22Rv1 (cell line): ENCODE data around the gene NFKBIB.

ENCODE experiments used
- ZFX ChIP-seq: fragments of 450-650 bp; IDR thresholded peaks from 2 replicates; pipeline ENCODE4 v1.6.1; 2017; ENCODE audit warnings: antibody characterized with exemption, borderline replicate concordance
- TF ChIP-seq, protein P1 (sequence below): fragments of 450-650 bp; IDR thresholded peaks from 2 replicates; pipeline ENCODE4 v1.5.1; 2017; ENCODE audit warnings: mild to moderate bottlenecking

DNA sequence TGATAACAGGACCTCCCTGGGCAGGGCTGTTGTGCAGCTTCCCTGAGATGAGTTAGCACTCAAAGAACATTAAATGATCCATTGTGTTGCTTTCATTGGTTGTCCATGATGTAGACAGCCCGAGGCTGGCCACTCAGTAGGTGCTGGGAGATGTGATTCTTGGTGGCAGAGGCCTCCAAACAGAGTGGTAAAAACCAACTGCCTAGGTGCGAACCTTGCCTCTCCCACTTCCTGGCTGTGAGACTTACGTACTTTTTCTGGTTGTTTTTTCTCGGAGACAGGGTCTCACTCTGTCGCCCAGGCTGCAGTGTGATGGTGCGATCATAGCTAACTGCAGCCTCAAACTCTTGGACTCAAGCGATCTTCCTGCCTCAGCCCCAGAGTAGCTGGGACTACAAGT, 24.6 kb downstream of the NFKBIB start:
- TF ChIP-seq, protein P1, sequence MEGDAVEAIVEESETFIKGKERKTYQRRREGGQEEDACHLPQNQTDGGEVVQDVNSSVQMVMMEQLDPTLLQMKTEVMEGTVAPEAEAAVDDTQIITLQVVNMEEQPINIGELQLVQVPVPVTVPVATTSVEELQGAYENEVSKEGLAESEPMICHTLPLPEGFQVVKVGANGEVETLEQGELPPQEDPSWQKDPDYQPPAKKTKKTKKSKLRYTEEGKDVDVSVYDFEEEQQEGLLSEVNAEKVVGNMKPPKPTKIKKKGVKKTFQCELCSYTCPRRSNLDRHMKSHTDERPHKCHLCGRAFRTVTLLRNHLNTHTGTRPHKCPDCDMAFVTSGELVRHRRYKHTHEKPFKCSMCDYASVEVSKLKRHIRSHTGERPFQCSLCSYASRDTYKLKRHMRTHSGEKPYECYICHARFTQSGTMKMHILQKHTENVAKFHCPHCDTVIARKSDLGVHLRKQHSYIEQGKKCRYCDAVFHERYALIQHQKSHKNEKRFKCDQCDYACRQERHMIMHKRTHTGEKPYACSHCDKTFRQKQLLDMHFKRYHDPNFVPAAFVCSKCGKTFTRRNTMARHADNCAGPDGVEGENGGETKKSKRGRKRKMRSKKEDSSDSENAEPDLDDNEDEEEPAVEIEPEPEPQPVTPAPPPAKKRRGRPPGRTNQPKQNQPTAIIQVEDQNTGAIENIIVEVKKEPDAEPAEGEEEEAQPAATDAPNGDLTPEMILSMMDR, result no peak
- TF ChIP-seq ZFX, result no peak
